Skeletal muscle tissue (tissue), 4 donors: ENCODE results near the gene GRID1. TPM values are rescaled to one million over a fixed set of nuclear protein-coding genes. Genes with fewer than 3 reads are reported as not detected.

Source experiments
- H3K27ac ChIP-seq: one replicate; pipeline ENCODE4 v1.7.0; 2013; ENCODE audit warnings: mild to moderate bottlenecking, low read depth, low read length, inconsistent platforms
- H3K27me3 ChIP-seq, 3 donors: one replicate each; pipeline ENCODE4 v1.7.0; 2013; ENCODE audit warnings: low read length in 3 of 3; ENCODE audit not compliant: control insufficient read depth in 3 of 3, insufficient read depth in 3 of 3
- H3K36me3 ChIP-seq, 3 donors: one replicate each; pipeline ENCODE4 v1.7.0; 2013; ENCODE audit warnings: low read length in 3 of 3; ENCODE audit not compliant: control insufficient read depth in 3 of 3, insufficient read depth in 3 of 3
- H3K4me1 ChIP-seq, 3 donors: one replicate each; pipeline ENCODE4 v1.7.0; 2013; ENCODE audit warnings: low read length in 3 of 3, mild to moderate bottlenecking in 3 of 3; ENCODE audit not compliant: control insufficient read depth in 3 of 3, insufficient read depth in 3 of 3
- H3K4me3 ChIP-seq, 3 donors: one replicate each; pipeline ENCODE4 v1.7.0; 2013; ENCODE audit warnings: low read length in 3 of 3
- H3K9ac ChIP-seq, 3 donors: one replicate each; pipeline ENCODE4 v1.7.0; 2013; ENCODE audit warnings: low read length in 3 of 3, mild to moderate bottlenecking in 3 of 3, moderate library complexity in 2 of 3, low read depth in 1 of 3
- H3K9me3 ChIP-seq, 3 donors: one replicate each; pipeline ENCODE4 v1.7.0; 2013; ENCODE audit warnings: low read length in 3 of 3; ENCODE audit not compliant: control insufficient read depth in 3 of 3
- total RNA-seq: library from RNA; depleted of rRNA; stranded (reverse); fragments of >200 nt; gene quantifications from one replicate; pipeline ENCODE4 v1.2.3, GENCODE V29; 2014
- donor health status: Osteomylitis.

The GRID1 gene
- total RNA-seq, 1 donor from 2014 or later, result 2.1 TPM

GRCh38 chr10:85787393-85787792 is 579.2 kb downstream of the GRID1 start:
- H3K9ac ChIP-seq, result no peak overlapping the region
- no peak overlapping the region for H3K4me3 ChIP-seq
- H3K36me3 ChIP-seq, result no peaks in the 10 kb centered on the region
- H3K9me3 ChIP-seq, result no peaks in the 10 kb centered on the region
- H3K27me3 ChIP-seq, result peaks cover 0 to 7% (median 0%) of the 10 kb centered on the region in 3 donors
- no peak overlapping the region for H3K27ac ChIP-seq
- peaks cover 8 to 19% (median 12%) of the 10 kb centered on the region in 3 donors for H3K4me1 ChIP-seq

- H3K9ac ChIP-seq, result no peak overlapping the region
- H3K4me1 ChIP-seq, result peaks cover 6 to 15% (median 6%) of the 10 kb centered on the region in 3 donors
- peaks cover 0 to 7% (median 0%) of the 10 kb centered on the region in 3 donors for H3K27me3 ChIP-seq
- H3K4me3 ChIP-seq, result no peak overlapping the region
- no peaks in the 10 kb centered on the region for H3K9me3 ChIP-seq
- H3K27ac ChIP-seq, result no peak overlapping the region
- H3K36me3 ChIP-seq, result no peaks in the 10 kb centered on the region
Observed at GRCh38 chr10:85786401-85786899, 580.1 kb downstream of the GRID1 start.

GRCh38 chr10:85784792-85785191 is 581.8 kb downstream of the GRID1 start:
- Histone ChIP-seq H3K4me3 (no peak overlapping the region), H3K27ac (no peak overlapping the region), H3K9ac (no peak overlapping the region), H3K9me3 (no peaks in the 10 kb centered on the region), H3K4me1 (peaks cover 0 to 3% (median 0%) of the 10 kb centered on the region in 3 donors), H3K36me3 (no peaks in the 10 kb centered on the region), H3K27me3 (peaks cover 0 to 4% (median 0%) of the 10 kb centered on the region in 3 donors)

- Histone ChIP-seq H3K4me3 (no peak overlapping the region), H3K9ac (no peak overlapping the region), H3K9me3 (no peaks in the 10 kb centered on the region), H3K27me3 (peaks cover 0 to 2% (median 0%) of the 10 kb centered on the region in 3 donors), H3K4me1 (peaks cover 0 to 2% (median 0%) of the 10 kb centered on the region in 3 donors), H3K27ac (no peak overlapping the region), H3K36me3 (no peaks in the 10 kb centered on the region)
Observed at GRCh38 chr10:85781404-85781803, 585.2 kb downstream of the GRID1 start.

GRCh38 chr10:85778074-85778473 is 588.5 kb downstream of the GRID1 start:
- Histone ChIP-seq H3K9me3 (no peaks in the 10 kb centered on the region), H3K4me3 (no peak overlapping the region), H3K9ac (no peak overlapping the region), H3K27me3 (no peaks in the 10 kb centered on the region), H3K4me1 (no peaks in the 10 kb centered on the region), H3K36me3 (no peaks in the 10 kb centered on the region), H3K27ac (no peak overlapping the region)

GRCh38 chr10:85767891-85768290 is 598.7 kb downstream of the GRID1 start:
- H3K27me3 ChIP-seq, result no peaks in the 10 kb centered on the region
- no peaks in the 10 kb centered on the region for H3K9me3 ChIP-seq
- no peak overlapping the region for H3K27ac ChIP-seq
- H3K4me3 ChIP-seq, result no peak overlapping the region
- H3K9ac ChIP-seq, result no peak overlapping the region
- no peaks in the 10 kb centered on the region for H3K36me3 ChIP-seq
- H3K4me1 ChIP-seq, result no peaks in the 10 kb centered on the region

- Histone ChIP-seq H3K36me3 (no peaks in the 10 kb centered on the region), H3K9me3 (no peaks in the 10 kb centered on the region), H3K27me3 (no peaks in the 10 kb centered on the region), H3K4me1 (no peaks in the 10 kb centered on the region), H3K4me3 (no peak overlapping the region), H3K9ac (no peak overlapping the region), H3K27ac (no peak overlapping the region)
Observed at GRCh38 chr10:85764108-85764507, 602.5 kb downstream of the GRID1 start.

- H3K9me3 ChIP-seq, result no peaks in the 10 kb centered on the region
- H3K27ac ChIP-seq, result no peak overlapping the region
- H3K4me3 ChIP-seq, result no peak overlapping the region
- H3K9ac ChIP-seq, result no peak overlapping the region
- H3K4me1 ChIP-seq, result no peaks in the 10 kb centered on the region
- no peaks in the 10 kb centered on the region for H3K36me3 ChIP-seq
- H3K27me3 ChIP-seq, result no peaks in the 10 kb centered on the region
Observed at GRCh38 chr10:85761906-85762445, 604.6 kb downstream of the GRID1 start.

- Histone ChIP-seq H3K9me3 (peaks cover 0 to 2% (median 0%) of the 10 kb centered on the region in 3 donors), H3K27ac (no peak overlapping the region)
Observed at GRCh38 chr10:85741626-85742300, 624.8 kb downstream of the GRID1 start.

GRCh38 chr10:85735997-85736396 is 630.6 kb downstream of the GRID1 start:
- Histone ChIP-seq H3K9ac (no peak overlapping the region), H3K4me1 (no peaks in the 10 kb centered on the region), H3K27ac (no peak overlapping the region), H3K27me3 (no peaks in the 10 kb centered on the region), H3K9me3 (peaks cover 0 to 4% (median 0%) of the 10 kb centered on the region in 3 donors), H3K36me3 (no peaks in the 10 kb centered on the region), H3K4me3 (no peak overlapping the region)

More at GRCh38 chr10:85741626-85742300, 624.8 kb downstream of the GRID1 start:
- no peaks in the 10 kb centered on the region for H3K4me1 ChIP-seq
- no peak overlapping the region for H3K9ac ChIP-seq
- H3K27me3 ChIP-seq, result no peaks in the 10 kb centered on the region
- no peak overlapping the region for H3K4me3 ChIP-seq
- no peaks in the 10 kb centered on the region for H3K36me3 ChIP-seq
